HG03521 (cell line): Measurements from ENCODE around the gene ORM1.
"Not testable (repeated sequence)": the region's sequence is repeated elsewhere in the genome, so short reads cannot be mapped to it uniquely, and the experiment has no call there.

Experiments used
- ATAC-seq: cut with Tn5 transposase; IDR thresholded peaks from one replicate; pipeline ENCODE4 v1.9.1; 2021; ENCODE audit warnings: mild to moderate bottlenecking, moderate library complexity; ENCODE audit not compliant: unreplicated experiment

The ORM1 gene

GRCh38 chr9:114322160-114322818, 609 bp upstream of the ORM1 start:
- ATAC-seq, result not testable (repeated sequence)

DNA sequence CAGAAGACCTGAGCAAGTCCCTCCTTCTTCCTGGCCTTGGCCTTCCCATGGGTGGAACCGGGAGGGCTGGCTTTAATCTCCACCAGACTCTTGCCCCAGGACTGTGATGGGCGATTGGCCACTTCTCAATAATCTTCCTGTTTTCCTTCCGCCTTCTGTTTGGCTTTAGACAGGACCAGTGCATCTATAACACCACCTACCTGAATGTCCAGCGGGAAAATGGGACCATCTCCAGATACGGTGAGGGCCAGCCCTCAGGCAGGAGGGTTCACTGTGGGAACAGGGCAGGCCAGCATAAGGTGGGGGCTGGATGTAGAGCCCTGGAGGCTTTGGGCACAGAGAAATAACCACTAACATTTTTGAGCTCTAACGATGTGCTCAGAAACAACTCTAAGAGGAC, 951 bp downstream of the ORM1 start:
- not testable (repeated sequence) for ATAC-seq

- no peak for ATAC-seq
Observed at GRCh38 chr9:114324492-114324891, 1.6 kb downstream of the ORM1 start.

DNA sequence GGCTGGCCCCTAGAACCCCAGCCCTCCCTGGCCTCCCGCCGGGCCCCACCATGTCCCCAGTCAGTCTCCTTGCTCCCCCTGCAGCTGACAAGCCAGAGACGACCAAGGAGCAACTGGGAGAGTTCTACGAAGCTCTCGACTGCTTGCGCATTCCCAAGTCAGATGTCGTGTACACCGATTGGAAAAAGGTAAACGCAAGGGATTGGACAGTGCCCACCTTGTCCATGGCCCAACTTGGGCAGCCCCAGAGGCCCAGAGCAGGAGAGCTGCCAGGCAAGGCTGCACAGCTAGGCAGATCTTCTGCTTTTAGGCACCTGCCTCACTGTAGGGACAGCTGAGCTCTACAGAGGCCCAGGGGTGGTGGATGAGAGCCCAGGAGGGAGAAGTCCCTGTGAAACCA, 2.1 kb downstream of the ORM1 start:
- not testable (repeated sequence) for ATAC-seq

- not testable (repeated sequence) for ATAC-seq
Observed at GRCh38 chr9:114325684-114326254, 2.9 kb downstream of the ORM1 start.

DNA sequence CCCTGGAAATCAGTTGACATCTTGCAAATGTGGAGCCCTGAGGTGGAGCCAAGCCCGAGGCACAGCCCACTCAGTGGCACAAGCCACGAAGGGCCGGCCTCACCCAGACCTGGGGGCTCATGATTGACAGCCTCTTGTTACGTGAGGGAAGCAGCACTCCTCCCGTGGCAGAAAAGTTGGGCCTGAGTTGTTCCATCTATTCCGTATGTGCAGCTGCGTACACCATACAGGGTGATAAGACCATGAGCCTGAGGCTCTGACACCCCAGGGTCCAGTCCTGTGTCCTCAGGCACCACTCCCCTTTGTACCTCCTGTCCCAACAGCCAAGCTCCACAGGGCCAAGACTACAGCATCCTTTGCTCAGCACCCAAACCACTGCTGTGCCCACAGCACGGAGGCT, 4.9 kb downstream of the ORM1 start:
- no peak for ATAC-seq

GRCh38 chr9:114328357-114328820, 5.5 kb downstream of the ORM1 start:
- ATAC-seq, result not testable (repeated sequence)

DNA sequence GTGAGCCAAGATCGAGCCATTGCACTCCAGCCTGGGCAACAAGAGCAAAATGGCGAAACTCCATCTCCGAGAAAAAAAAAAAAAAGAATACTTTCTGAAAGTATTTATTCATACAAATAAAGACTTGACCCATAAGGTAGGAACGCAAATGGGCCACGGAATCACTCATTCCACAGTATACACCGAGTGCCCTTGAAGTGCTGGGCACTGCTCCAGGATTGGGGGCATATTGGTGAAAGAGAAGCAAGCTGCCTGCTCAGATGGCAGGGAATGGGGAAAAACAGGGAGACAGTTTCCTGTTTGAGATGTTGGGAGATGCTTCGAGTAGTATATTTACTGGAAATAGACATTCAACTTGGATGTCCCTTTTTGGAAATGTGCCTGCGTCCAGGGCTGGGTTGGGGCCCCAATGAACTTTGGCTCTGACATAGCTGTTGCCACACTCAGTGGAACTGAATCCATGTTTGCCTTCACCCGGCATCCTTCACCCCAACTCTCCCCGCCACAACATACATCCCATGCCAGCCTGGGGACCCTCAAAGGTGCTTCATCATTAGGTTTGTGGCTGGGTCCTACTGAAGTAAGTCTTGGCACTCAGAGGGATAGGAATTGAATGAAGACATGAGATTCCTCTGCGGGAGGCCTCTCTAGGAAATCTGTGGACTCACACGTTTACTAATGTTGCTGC, 6.2 kb downstream of the ORM1 start:
- ATAC-seq, result not testable (repeated sequence)

DNA sequence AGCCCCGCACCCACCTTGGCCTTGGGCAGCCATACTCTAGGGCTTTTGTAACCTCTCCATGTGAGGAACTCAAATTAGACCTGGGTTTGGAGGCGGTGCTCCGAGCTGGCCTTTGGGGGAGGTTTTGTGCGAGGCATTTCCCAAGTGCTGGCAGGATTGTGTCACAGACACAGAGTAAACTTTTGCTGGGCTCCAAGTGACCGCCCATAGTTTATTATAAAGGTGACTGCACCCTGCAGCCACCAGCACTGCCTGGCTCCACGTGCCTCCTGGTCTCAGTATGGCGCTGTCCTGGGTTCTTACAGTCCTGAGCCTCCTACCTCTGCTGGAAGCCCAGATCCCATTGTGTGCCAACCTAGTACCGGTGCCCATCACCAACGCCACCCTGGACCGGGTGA, 6.7 kb downstream of the ORM1 start, which contains the start of gene ORM2:
TSS of gene ORM2 (plus strand) at position 245 of the 398 bp plus-strand sequence. CDS start at position 281, 36 bp downstream.
- ATAC-seq, result not testable (repeated sequence)

DNA sequence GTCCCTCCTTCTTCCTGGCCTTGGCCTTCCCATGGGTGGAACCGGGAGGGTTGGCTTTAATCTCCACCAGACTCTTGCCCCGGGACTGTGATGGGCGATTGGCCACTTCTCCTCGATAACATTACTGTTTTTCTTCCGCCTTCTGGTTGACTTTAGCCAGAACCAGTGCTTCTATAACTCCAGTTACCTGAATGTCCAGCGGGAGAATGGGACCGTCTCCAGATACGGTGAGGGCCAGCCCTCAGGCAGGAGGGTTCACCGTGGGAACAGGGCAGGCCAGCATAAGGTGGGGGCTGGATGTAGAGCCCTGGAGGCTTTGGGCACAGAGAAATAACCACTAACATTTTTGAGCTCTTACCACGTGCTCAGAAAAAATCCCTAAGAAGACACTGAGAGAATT, 7.7 kb downstream of the ORM1 start:
- ATAC-seq, result no peak

GRCh38 chr9:114331229-114332195, 8.6 kb downstream of the ORM1 start:
- not testable (repeated sequence) for ATAC-seq

GRCh38 chr9:114332474-114333040, 9.7 kb downstream of the ORM1 start:
- not testable (repeated sequence) for ATAC-seq

DNA sequence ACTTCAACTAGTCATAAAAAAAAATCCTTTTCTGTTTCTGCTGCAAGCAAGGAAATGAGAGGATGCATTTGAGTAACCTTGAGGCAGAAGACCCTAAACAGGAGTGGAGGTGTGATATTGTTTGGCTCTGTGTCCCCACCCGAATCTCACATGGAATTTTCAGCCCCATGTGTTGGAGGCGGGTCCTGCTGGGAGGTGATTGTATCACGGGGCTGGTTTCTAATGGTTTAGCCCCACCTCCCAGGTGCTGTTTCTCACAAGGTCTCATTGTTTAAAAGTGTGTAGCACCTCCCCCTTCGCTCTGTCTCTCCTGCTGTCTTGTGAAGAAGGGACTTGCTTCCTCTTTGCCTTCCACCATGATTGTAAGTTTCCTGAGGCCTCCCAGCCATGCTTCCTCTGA, 10.8 kb downstream of the ORM1 start:
- not testable (repeated sequence) for ATAC-seq

- no peak for ATAC-seq
Observed at GRCh38 chr9:114334490-114334889, 11.6 kb downstream of the ORM1 start.

DNA sequence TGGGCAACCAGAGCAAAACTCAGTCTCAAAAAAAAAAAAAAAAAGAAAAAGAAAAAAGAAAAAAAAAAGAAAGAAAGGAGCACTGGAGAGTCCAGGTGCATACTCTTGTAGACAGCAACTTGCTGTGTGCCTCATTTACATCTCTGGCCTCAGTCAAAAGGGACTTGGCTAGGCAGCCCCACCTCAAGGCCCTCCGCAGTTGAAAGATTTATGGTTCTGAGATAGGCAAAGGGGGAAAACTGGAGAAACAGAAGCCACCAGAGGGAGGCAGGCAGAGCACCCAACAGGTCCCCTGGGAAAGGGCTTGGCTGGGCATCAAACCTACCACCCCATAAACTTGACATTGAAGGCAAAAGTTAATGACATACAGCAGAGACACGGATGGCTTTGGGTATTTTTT, 12.8 kb downstream of the ORM1 start:
- ATAC-seq, result no peak

DNA sequence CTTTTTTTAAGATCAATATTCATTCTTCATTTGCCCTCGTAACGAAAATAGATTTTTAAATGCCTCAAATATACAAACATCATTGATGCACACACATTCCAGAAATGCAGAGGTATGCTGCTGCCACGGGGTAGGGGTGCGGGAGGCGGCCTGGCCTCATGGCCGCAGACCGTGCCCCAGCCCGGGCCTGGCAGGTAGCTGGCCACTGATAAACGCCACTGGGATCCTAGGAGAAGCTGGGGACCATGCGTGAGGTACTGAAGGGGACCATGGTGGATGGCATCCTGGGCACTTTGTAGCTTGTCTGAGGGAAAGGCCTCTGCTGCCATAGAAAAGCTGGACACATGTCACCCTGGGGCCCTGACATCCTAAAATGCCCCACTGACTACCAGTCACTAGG, 13.3 kb downstream of the ORM1 start:
- ATAC-seq, result no peak

GRCh38 chr9:114336699-114337395, 13.9 kb downstream of the ORM1 start:
- no peak for ATAC-seq

- ATAC-seq, result no peak
Observed at GRCh38 chr9:114338187-114338586, 15.3 kb downstream of the ORM1 start.

DNA sequence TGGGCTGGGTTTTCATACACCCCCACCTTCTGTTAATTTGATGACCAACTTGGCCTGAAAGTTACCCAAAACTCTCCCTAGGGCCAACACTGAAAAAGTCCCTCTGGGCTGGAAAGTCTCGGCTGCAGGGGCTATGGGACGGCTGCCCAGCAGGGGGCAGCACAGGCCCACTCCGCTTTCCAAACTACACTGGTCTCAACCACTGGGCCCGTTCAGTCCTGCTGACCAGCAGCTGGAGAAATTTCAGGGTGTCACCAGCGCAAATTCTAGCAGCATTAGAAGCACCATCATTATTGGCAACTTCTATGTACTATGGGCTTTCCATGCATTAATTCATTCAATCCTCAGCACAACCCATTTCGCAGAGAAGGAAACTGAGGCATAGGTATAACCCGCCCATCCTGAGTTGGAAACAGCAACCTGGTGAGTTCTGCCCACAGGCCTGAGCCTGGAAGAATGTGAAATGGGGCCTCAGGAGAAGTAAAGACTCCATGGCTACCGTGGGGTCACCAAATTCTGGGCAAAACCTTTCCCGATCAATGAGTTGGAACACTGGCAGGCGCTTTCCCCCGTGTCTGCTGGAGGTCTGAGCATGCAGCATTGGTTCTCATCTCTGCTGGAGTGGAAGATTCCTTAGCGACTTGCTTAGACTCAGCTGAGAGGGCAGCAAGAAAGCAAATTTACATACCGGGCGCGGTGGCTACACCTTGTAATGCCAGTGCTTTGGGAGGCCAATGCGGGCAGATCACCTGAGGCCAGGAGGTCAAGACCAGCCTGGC, 16.4 kb downstream of the ORM1 start:
- peak; percentile 49 for ATAC-seq
